Choroid plexus epithelial cell (primary cell): ENCODE results near the gene PBX1.

ENCODE experiments used
- DNase-seq: peaks from one replicate; pipeline ENCODE4 v3.0.0-alpha.2; 2010; ENCODE audit warnings: low read depth
- H3K4me3 ChIP-seq: 2 replicates; pipeline ENCODE4 v1.5.1; 2011; ENCODE audit warnings: low read depth, mild to moderate bottlenecking, control low read depth, low read length, moderate library complexity
- CTCF ChIP-seq: conservative IDR thresholded peaks from 2 replicates; pipeline ENCODE4 v1.5.1; 2011; ENCODE audit warnings: low read depth, mild to moderate bottlenecking, control low read depth, inconsistent platforms, low read length, moderate library complexity

PBX1 gene

GRCh38 chr1:164640686-164641352 is 81.8 kb downstream of the PBX1 start:
- TF ChIP-seq CTCF: no peak
- DNase-seq: no peak
- H3K4me3 ChIP-seq: no peak overlapping the region

- peak; percentile 47 for DNase-seq
- no peak overlapping the region for H3K4me3 ChIP-seq
- no peak for TF ChIP-seq CTCF
Measured at GRCh38 chr1:164641353-164641730, 82.4 kb downstream of the PBX1 start.

- DNase-seq: no peak
- TF ChIP-seq CTCF: no peak
- no peak overlapping the region for H3K4me3 ChIP-seq
Measured at GRCh38 chr1:164643018-164643417, 84.0 kb downstream of the PBX1 start.

- DNase-seq: no peak
- TF ChIP-seq CTCF: no peak
- no peak overlapping the region for H3K4me3 ChIP-seq
Measured at GRCh38 chr1:164644268-164644667, 85.3 kb downstream of the PBX1 start.

GRCh38 chr1:164644774-164645644 is 86.0 kb downstream of the PBX1 start:
- no peak for TF ChIP-seq CTCF
- DNase-seq: peak; percentile 64
- no peak overlapping the region for H3K4me3 ChIP-seq

GRCh38 chr1:164645921-164646320 is 86.9 kb downstream of the PBX1 start:
- TF ChIP-seq CTCF: no peak
- no peak for DNase-seq

More at GRCh38 chr1:164645921-164646320, 86.9 kb downstream of the PBX1 start:
- H3K4me3 ChIP-seq: no peak overlapping the region
